Immature natural killer cell (primary cell): ENCODE measurements around the gene DCC. TPM values are rescaled to one million over a fixed set of nuclear protein-coding genes. Genes with fewer than 3 reads are reported as not detected.

Source experiments
- DNase-seq, 3 donors: peaks; one replicate each; pipeline ENCODE4 v3.0.0; 2022; ENCODE audit warnings: mixed read lengths in 1 of 3
- H3K27ac Mint-ChIP-seq, 6 donors: one replicate each; pipeline ENCODE4 v1.8.0; 2020; ENCODE audit warnings: mixed read lengths in 6 of 6, mild to moderate bottlenecking in 5 of 6, inconsistent platforms in 4 of 6, moderate library complexity in 3 of 6
- H3K27me3 Mint-ChIP-seq, 3 donors: one replicate each; pipeline ENCODE4 v1.8.0; 2020 to 2021; ENCODE audit warnings: low read depth in 3 of 3, mild to moderate bottlenecking in 3 of 3, mixed read lengths in 3 of 3, moderate library complexity in 3 of 3, inconsistent platforms in 1 of 3
- H3K36me3 Mint-ChIP-seq, 3 donors: one replicate each; pipeline ENCODE4 v1.8.0; 2020; ENCODE audit warnings: mixed read lengths in 3 of 3, inconsistent platforms in 2 of 3, mild to moderate bottlenecking in 2 of 3
- H3K4me1 Mint-ChIP-seq, 2 donors: one replicate each; pipeline ENCODE4 v1.8.0; 2020; ENCODE audit warnings: inconsistent platforms in 2 of 2, mild to moderate bottlenecking in 2 of 2, mixed read lengths in 2 of 2, moderate library complexity in 1 of 2
- H3K4me3 Mint-ChIP-seq, 5 donors: one replicate each; pipeline ENCODE4 v1.8.0; 2020; ENCODE audit warnings: mild to moderate bottlenecking in 5 of 5, mixed read lengths in 5 of 5, inconsistent platforms in 3 of 5, moderate library complexity in 3 of 5
- H3K9me3 Mint-ChIP-seq, 6 donors: one replicate each; pipeline ENCODE4 v1.8.0; 2020; ENCODE audit warnings: mild to moderate bottlenecking in 6 of 6, mixed read lengths in 6 of 6, inconsistent platforms in 4 of 6, moderate library complexity in 3 of 6
- polyA plus RNA-seq, 3 donors: library from polyadenylated mRNA; unstranded; fragments of 300-500 nt; fragmentation: Illumina TruSeq; gene quantifications; one replicate each; pipeline ENCODE4 v1.2.3, GENCODE V29; 2021

DCC gene
- polyA plus RNA-seq, 3 donors from 2014 or later, result not detected

DNA sequence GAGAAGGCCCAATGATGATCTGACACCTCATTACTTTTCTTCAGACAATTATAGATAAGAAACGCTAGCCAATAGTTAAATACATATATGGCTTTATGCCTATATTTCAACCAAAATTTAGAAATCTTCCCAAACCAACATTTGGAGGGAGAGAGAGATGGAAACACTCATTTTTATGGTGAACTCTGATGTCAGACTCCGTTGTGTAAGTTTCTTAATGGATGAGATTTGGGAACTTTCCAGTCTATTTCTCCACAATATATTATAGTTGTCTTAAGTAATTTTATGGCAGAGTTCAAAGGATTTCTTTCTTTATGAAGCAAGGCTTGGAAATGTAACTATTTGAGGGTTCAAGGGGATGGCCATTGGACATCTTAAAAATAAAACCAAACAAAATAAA lies 407.0 kb downstream of the DCC start:
- H3K9me3 Mint-ChIP-seq, result peaks cover 2 to 21% (median 5%) of the 10 kb centered on the region in 6 donors
- H3K4me3 Mint-ChIP-seq, result no peak overlapping the region
- no peak for DNase-seq
- no peaks in the 10 kb centered on the region for H3K27me3 Mint-ChIP-seq
- H3K36me3 Mint-ChIP-seq, result no peaks in the 10 kb centered on the region
- no peaks in the 10 kb centered on the region for H3K4me1 Mint-ChIP-seq
- H3K27ac Mint-ChIP-seq, result no peak overlapping the region

DNA sequence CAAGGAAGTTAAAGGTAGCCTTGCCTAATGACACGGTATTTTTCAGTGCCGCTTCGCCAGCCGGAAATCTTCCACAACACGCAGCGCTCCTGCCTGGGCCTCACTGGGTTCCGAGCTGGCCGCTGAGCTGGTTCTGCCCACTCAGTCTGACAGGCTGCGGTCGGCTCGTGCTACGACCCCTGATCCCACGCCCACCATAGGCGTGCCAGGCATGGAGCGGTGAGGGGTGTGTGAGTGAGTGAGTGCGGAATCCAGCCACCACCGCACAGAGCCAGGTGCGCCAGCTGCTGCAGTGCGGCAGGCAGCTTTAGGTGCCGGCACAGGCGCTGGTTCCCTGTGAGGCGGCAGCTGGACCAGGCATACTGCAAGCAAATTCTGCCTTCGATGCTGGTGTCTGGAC lies 407.9 kb downstream of the DCC start:
- Mint-ChIP-seq H3K27me3 (no peaks in the 10 kb centered on the region), H3K4me3 (no peak overlapping the region), H3K4me1 (no peaks in the 10 kb centered on the region), H3K27ac (no peak overlapping the region), H3K36me3 (no peaks in the 10 kb centered on the region), H3K9me3 (peaks cover 0 to 17% (median 6%) of the 10 kb centered on the region in 6 donors)
- no peak for DNase-seq

DNA sequence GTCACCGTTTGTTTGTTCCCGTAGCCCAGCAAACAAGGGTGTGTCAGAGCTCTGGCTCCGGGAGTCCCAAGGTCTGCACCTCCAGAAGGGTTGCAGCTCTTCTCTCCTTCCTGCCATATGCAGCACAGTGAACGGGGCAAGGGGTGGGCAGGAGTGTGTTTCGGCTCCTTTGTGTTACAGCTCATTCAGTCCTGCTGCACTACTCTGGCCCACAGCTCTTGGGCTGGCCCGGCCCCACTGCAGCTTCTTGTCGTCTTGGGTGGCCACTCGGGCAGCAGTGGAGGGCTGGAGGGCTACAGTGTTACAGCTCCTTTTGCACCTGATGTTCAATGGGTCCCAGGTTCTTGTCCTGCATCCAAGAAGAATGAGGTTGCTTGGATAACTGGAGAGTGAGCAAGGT lies 408.3 kb downstream of the DCC start:
- H3K4me3 Mint-ChIP-seq, result no peak overlapping the region
- no peaks in the 10 kb centered on the region for H3K27me3 Mint-ChIP-seq
- no peaks in the 10 kb centered on the region for H3K4me1 Mint-ChIP-seq
- H3K9me3 Mint-ChIP-seq, result peaks cover 0 to 14% (median 6%) of the 10 kb centered on the region in 6 donors
- H3K36me3 Mint-ChIP-seq, result no peaks in the 10 kb centered on the region
- H3K27ac Mint-ChIP-seq, result no peak overlapping the region
- no peak for DNase-seq

DNA sequence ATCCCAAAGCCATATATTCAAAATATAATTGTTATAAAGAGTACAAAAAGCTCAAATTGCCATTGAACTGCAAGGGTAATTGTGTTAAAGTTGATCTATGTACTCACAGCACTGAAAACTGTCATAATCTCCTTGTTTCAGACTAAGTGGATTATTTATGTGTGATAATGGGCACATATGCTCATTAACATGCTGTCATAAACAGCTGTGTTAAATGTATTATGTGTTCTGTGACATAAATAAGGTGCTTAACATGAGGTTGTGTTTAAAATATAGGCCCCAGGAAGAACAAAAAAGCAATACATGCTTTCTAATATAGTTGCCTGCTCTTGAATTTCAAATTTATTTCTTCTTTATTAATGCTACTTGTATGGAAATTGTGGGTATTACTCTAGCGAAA lies 409.5 kb downstream of the DCC start:
- Mint-ChIP-seq H3K9me3 (peaks cover 0 to 11% (median 5%) of the 10 kb centered on the region in 6 donors), H3K36me3 (no peaks in the 10 kb centered on the region), H3K27me3 (no peaks in the 10 kb centered on the region), H3K4me1 (no peaks in the 10 kb centered on the region), H3K4me3 (no peak overlapping the region), H3K27ac (no peak overlapping the region)
- DNase-seq, result no peak

DNA sequence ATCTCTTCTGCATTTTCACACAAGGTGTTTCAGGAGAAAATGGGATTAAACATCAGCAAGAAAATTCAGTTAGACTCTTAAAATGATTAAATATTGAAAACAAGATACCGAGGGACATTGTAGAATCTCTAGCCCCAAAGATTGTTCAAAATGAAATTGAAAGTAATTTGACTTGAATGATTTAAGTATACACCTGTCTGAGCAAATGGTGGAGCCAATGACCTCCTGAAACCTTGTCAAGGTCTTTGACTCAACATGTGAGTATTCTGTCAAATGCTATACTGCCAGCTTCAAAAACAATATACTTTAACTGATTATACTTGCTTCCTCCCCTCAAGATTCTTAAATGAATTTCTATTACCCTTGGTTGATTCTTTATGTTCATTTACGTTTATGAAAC lies 411.0 kb downstream of the DCC start:
- peaks cover 0 to 11% (median 4%) of the 10 kb centered on the region in 6 donors for H3K9me3 Mint-ChIP-seq
- DNase-seq, result no peak
- no peak overlapping the region for H3K27ac Mint-ChIP-seq
- no peaks in the 10 kb centered on the region for H3K4me1 Mint-ChIP-seq
- H3K27me3 Mint-ChIP-seq, result no peaks in the 10 kb centered on the region
- H3K36me3 Mint-ChIP-seq, result no peaks in the 10 kb centered on the region
- H3K4me3 Mint-ChIP-seq, result no peak overlapping the region

DNA sequence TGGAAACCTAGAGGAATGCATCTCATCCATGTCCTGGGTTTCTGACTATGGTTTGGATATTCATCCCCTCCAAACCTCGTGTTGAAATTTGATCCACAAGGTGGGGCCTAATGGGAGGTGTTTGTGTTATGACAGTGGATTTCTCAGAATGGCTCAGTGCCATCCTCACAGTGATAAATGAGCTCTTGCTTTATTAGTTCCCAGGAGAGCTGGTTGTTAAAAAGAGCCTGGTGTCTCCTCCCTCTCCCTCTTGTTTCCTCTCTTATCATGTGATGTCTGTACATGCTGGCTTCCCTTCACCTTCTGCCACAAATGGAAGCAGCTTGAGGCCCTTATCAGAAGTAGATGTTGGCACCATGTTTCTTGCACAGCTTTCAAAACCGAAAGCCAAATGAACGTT lies 424.3 kb downstream of the DCC start:
- H3K27me3 Mint-ChIP-seq, result peaks cover 0 to 2% (median 0%) of the 10 kb centered on the region in 3 donors

DNA sequence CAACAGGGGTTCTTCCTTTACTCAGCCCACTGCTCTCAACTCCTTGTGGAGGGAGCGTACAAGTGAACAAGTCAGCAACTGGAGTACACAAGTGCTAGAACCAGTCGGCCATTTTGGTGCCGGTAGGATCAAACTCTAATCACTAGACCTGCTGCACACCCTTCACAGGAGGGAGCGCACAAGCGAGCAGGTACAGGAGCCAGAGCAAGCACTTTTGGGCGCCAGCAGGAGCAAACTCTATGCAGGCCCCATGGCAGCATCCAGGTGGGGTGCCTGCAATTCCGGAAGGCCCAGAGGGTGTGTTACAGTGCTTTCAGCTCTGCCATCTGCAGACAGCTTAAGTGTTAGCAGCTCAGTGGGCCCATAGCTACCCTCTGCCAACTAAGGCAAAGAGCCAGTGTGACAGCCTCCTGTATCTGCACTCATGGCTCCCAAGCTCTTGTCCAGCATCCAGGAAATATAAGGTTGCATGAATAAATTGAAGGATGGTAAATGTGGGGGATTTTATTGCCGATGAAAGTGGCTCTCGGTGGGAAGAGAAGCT lies 426.1 kb downstream of the DCC start:
- Mint-ChIP-seq H3K9me3 (peaks cover 2 to 30% (median 7%) of the 10 kb centered on the region in 6 donors), H3K27ac (no peak overlapping the region), H3K4me1 (no peaks in the 10 kb centered on the region), H3K36me3 (no peaks in the 10 kb centered on the region), H3K27me3 (peaks cover 0 to 2% (median 1%) of the 10 kb centered on the region in 3 donors), H3K4me3 (no peak overlapping the region)
- DNase-seq, result no peak

More for the DNA sequence above, 424.3 kb downstream of the DCC start:
- Mint-ChIP-seq H3K36me3 (no peaks in the 10 kb centered on the region), H3K4me1 (no peaks in the 10 kb centered on the region), H3K9me3 (peaks cover 4 to 29% (median 8%) of the 10 kb centered on the region in 6 donors), H3K4me3 (no peak overlapping the region), H3K27ac (no peak overlapping the region)
- no peak for DNase-seq

DNA sequence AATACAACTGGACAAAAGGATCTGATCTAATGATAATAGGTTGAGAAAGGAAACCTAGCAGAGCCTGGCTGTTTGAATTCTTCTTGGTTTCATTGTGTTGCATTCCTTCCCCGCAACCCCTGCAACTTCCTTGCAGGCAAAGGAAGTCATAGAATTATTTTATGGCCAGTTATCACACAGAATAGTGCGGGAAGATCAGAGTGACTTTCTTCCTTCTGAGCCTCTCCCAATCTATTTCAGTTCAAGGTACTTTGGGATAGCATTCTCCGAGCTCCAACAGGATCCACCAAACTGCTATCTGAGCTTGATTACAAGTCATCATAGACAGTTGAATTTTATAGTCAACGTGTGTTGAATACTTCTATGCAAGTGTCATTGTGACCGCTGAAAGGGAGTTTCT lies 441.1 kb downstream of the DCC start:
- Mint-ChIP-seq H3K27me3 (no peaks in the 10 kb centered on the region), H3K36me3 (no peaks in the 10 kb centered on the region), H3K9me3 (peaks cover 0 to 30% (median 12%) of the 10 kb centered on the region in 6 donors), H3K27ac (no peak overlapping the region), H3K4me1 (no peaks in the 10 kb centered on the region), H3K4me3 (no peak overlapping the region)
- DNase-seq, result no peak

DNA sequence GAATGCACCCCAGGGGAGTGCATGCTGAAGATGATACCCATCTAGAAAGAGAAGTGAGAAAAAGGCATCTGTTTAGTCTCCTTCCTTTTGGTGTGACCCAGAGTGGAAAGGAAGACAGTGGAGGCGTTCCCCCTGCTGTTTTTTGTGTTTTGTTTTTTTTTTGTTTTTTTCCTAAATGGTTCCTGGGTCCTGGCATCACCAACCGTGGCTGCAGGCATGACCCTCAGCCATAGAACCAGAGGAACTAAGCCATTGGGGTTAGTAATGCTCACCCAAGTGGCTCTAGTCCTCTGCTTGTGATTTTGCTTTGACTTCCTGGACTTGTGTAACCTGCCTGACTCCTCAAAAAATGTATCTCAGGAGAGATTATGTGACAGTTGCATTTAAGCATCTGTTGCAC lies 451.3 kb downstream of the DCC start:
- no peak for DNase-seq
- Mint-ChIP-seq H3K9me3 (peaks cover 14 to 65% (median 39%) of the 10 kb centered on the region in 6 donors), H3K4me3 (no peak overlapping the region), H3K36me3 (peaks cover 0 to 3% (median 0%) of the 10 kb centered on the region in 3 donors), H3K27ac (no peak overlapping the region), H3K27me3 (peaks cover 0 to 1% (median 0%) of the 10 kb centered on the region in 3 donors), H3K4me1 (no peaks in the 10 kb centered on the region)

DNA sequence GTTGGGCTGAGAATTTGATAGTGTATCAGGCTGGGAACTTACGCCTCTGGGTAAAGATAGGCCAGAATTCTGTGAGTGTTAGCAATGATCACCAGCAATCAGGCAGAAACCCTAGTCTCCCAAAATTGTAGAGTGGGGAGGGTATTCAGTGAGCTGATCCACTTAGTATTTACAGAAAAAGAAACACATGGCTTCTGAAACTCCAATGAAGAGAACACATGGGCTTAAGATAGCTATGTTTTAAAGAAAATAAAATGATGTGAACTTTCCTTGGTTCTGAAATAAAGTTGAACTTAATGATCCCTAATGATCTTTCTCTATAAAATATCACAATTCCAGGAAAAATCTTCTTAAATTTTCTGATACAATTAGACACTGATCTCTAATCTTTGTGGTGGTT lies 472.8 kb downstream of the DCC start:
- H3K36me3 Mint-ChIP-seq, result no peaks in the 10 kb centered on the region
- H3K27me3 Mint-ChIP-seq, result no peaks in the 10 kb centered on the region
- no peaks in the 10 kb centered on the region for H3K4me1 Mint-ChIP-seq
- no peak overlapping the region for H3K27ac Mint-ChIP-seq
- H3K9me3 Mint-ChIP-seq, result peaks cover 4 to 28% (median 12%) of the 10 kb centered on the region in 6 donors
- DNase-seq, result no peak
- H3K4me3 Mint-ChIP-seq, result no peak overlapping the region

DNA sequence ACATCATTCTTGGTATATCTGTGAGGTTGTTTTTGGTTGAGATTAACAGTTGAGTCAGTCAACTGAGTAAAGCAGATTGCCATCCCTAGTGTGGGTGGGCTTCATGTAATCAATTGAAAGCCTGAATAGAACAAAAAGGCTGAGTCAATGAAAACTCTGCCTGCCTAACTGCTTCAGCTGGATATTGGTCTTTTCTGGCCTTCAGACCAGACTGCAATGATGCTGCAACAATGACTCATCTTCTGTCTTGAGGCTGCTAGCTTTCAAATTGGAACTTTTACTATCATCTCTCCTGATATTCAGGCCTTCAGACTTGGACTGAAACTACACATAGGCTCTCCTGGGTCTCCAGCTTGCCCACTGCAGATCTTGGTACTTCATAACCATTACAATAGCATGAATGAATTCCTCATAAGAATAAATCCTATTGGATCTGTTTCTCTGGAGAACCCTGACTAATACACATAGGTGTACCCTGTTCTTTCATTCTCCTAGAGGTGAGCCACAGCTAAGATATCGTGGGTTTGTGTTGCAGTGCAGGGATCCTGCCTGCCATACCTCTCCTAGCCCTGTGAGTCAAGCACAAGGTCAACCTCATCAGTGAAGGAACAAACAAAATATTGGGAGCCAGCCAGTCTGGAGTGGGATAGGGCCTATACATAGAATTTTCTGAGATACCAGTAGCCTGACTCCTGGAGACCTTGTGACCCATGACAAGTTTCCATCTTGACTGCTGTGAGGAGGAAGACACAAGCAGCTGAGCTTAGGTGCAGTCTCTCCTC lies 473.8 kb downstream of the DCC start:
- no peak for DNase-seq
- H3K27me3 Mint-ChIP-seq, result no peaks in the 10 kb centered on the region
- H3K4me1 Mint-ChIP-seq, result no peaks in the 10 kb centered on the region
- peaks cover 4 to 18% (median 10%) of the 10 kb centered on the region in 6 donors for H3K9me3 Mint-ChIP-seq
- no peak overlapping the region for H3K4me3 Mint-ChIP-seq
- H3K27ac Mint-ChIP-seq, result no peak overlapping the region
- H3K36me3 Mint-ChIP-seq, result no peaks in the 10 kb centered on the region

DNA sequence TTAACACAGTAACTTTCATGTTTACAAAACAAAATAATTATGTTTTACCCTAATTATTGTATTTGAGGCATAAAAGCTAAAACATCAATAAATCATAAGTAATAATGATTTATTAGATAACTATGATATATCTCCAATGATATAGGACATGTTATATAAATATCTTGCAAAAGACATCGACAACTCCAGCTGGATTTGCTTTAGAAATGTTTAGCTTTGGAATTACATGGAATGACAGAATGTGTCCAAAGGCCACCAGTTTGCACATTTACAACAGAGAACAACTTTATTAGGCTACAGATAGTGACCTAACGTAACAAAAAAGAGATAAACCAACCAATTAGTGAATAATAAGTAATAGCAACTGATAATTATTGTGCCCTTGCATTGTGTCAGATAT lies 475.7 kb downstream of the DCC start:
- Mint-ChIP-seq H3K27me3 (no peaks in the 10 kb centered on the region), H3K36me3 (no peaks in the 10 kb centered on the region), H3K27ac (no peak overlapping the region), H3K9me3 (peaks cover 2 to 8% (median 7%) of the 10 kb centered on the region in 6 donors), H3K4me3 (no peak overlapping the region), H3K4me1 (no peaks in the 10 kb centered on the region)
- DNase-seq, result no peak

DNA sequence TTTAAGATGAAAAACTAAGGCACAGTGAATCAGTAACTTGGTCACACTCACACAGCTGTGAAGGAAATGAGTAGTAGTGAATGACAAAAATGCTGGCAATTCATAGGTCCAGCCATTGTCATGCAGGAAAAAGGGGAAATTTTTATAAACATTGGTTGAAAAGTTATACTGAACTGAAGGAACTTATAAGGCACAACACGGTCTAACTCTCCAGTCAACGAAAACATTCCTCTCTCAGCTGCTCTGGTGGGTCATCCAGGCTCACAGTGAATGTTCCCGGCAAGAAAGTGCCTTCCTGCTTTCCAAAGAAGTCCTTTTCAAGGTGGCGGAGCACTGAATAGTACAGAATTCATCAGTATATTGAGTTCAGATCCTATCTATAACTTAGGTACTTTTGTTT lies 476.1 kb downstream of the DCC start:
- Mint-ChIP-seq H3K4me1 (no peaks in the 10 kb centered on the region), H3K27me3 (no peaks in the 10 kb centered on the region), H3K4me3 (no peak overlapping the region), H3K9me3 (peaks cover 4 to 12% (median 6%) of the 10 kb centered on the region in 6 donors), H3K36me3 (no peaks in the 10 kb centered on the region), H3K27ac (no peak overlapping the region)
- DNase-seq, result no peak

DNA sequence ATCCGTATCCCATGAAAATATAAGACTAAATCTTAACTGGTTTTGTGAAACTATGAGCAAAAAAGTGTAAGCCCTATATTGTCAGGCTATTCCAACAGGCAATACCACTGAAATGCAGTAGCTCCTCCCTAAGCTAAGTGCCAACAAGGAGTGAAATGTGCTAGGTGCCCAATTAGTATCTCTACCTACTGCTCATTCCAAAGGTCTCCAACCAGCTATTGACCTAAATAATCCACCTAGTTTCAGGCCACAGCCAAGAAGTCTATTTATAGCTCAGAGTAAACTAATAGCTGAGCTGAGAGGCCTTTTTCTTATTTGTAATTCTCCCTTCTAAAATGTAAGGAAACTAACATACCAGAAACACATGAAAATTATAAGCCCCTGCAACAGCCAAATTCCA lies 482.2 kb downstream of the DCC start:
- no peak for DNase-seq
- H3K27me3 Mint-ChIP-seq, result no peaks in the 10 kb centered on the region
- H3K27ac Mint-ChIP-seq, result no peak overlapping the region
- H3K9me3 Mint-ChIP-seq, result peaks cover 2 to 25% (median 10%) of the 10 kb centered on the region in 6 donors
- no peak overlapping the region for H3K4me3 Mint-ChIP-seq
- H3K4me1 Mint-ChIP-seq, result no peaks in the 10 kb centered on the region
- H3K36me3 Mint-ChIP-seq, result no peaks in the 10 kb centered on the region

DNA sequence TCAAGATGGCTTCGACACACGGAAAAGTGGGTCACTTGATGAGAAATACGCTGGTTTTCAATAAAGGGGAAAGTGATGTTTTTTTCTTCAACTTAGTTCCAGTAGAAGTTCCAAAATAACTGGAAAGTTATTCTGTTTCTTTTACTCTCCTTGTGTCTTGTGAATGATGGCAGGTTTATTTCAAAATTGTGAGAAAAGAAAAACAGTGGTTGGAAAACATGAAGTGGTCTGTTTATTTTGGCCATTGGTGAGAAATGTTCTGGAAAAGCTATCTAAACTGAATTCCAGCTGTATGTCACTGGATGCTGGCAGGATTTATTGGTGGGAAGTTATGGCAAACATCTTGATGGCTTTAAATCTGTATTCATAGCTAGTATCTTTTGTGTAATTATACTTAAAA lies 484.1 kb downstream of the DCC start:
- H3K36me3 Mint-ChIP-seq, result no peaks in the 10 kb centered on the region
- no peak overlapping the region for H3K4me3 Mint-ChIP-seq
- H3K27me3 Mint-ChIP-seq, result no peaks in the 10 kb centered on the region

More for the DNA sequence above, 484.1 kb downstream of the DCC start:
- Mint-ChIP-seq H3K9me3 (peaks cover 0 to 35% (median 11%) of the 10 kb centered on the region in 6 donors), H3K4me1 (no peaks in the 10 kb centered on the region), H3K27ac (no peak overlapping the region)
- DNase-seq, result no peak
